ENCODE measurements around the gene ZNF579.

GRCh38 chr19:55559684-55560083, 21.0 kb downstream of the ZNF579 start:
- TF ChIP-seq CHD2 (IDR thresholded peaks at IDR 0.05; ENCODE audit: low read length, partially characterized antibody), result no peak
- no peak for TF ChIP-seq CTCF (IDR thresholded peaks at IDR 0.05)
- no peak for TF ChIP-seq MAX (IDR thresholded peaks at IDR 0.05)
- TF ChIP-seq SMC3 (IDR thresholded peaks at IDR 0.05), result no peak
- no peak for TF ChIP-seq KDM1A (IDR thresholded peaks at IDR 0.05; ENCODE audit: low read depth)
- no peak for TF ChIP-seq EP300 (IDR thresholded peaks at IDR 0.05)
- TF ChIP-seq PBX3 (IDR thresholded peaks at IDR 0.05), result no peak
- TF ChIP-seq HMGXB4 (CRISPR knock-in tag; IDR thresholded peaks at IDR 0.05; ENCODE audit: borderline replicate concordance), result no peak

All from A549 (cell line).